ENCODE measurements around the gene KHDC1L.

KHDC1L gene

DNA sequence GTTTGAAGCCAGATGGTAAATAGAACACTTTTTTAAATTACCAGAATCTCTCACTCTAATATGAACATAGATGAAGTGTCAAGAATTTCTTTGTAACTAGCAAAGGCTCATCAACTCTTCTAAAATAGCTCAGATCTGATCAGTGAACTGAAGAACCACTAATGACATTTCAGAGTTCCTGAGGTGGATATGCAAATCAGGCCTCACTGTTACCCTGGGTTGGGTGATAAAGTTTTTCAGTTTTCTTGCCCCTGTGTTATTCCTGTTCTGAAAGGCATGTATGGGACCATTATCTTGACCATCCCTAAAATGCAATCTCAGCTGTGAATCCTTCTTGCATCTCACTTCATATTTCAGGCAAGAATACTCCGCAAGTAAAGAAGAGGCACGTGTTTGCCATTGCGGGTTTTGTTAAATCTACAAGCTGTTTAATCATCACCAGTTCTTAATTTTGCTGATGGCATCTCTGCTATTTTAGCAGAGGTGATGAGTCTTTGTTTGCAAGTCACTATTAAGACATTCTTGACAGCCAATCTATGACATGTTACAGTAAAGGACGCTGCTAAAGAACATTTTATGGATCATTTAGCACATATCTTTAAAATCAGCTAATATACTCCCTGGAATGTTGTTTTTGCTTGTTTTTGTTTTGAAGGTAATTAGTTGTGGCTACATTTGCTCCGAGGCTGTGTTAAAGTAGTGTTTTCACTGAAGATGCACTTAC, 47.9 kb downstream of the KHDC1L start:
- TF ChIP-seq, protein P1, sequence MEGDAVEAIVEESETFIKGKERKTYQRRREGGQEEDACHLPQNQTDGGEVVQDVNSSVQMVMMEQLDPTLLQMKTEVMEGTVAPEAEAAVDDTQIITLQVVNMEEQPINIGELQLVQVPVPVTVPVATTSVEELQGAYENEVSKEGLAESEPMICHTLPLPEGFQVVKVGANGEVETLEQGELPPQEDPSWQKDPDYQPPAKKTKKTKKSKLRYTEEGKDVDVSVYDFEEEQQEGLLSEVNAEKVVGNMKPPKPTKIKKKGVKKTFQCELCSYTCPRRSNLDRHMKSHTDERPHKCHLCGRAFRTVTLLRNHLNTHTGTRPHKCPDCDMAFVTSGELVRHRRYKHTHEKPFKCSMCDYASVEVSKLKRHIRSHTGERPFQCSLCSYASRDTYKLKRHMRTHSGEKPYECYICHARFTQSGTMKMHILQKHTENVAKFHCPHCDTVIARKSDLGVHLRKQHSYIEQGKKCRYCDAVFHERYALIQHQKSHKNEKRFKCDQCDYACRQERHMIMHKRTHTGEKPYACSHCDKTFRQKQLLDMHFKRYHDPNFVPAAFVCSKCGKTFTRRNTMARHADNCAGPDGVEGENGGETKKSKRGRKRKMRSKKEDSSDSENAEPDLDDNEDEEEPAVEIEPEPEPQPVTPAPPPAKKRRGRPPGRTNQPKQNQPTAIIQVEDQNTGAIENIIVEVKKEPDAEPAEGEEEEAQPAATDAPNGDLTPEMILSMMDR (IDR thresholded peaks at IDR 0.05; ENCODE audit: extremely low read depth, missing control alignments) = no peak
- DNase-seq (ENCODE audit: low spot score) = no peak

DNA sequence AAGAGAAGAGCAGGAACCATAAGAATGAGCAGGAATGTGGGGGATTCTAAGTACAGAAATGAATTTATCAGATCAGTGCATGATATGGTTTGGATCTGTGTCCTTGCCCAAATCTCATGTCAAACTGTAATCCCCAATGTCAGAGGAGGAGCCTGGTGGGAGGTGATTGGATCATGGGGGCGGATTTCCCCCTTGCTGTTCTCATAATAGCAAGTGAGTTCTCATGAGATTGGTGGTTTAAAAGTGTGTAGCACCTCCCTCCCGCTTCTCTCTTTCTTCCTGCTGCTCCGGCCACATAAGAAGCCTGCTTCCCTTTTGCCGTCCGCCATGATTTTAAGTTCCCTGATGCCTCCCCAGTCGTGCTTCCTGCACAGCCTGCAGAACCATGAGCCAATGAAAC, 49.2 kb downstream of the KHDC1L start:
- TF ChIP-seq, protein P1 (IDR thresholded peaks at IDR 0.05; ENCODE audit: extremely low read depth, missing control alignments) = no peak
- no peak for DNase-seq (ENCODE audit: low spot score)

DNA sequence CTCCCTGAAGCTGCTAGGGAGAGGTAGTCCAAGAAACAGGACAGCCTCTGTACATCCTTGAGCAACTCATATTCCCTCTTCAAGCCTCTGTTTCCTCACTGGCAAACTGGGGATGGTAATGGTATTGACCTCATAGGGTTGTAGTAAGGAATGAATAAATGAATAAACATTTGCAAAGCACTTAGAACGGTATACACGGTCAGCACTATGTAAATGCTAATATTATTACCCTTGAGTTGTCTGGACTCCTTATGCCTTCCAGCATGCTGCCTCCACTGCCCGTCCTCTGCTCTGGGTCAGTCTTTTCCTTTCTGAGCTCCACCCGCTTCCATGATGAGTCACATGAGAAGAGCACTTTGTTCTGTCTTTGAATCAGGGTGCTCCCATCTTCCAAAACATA, 50.6 kb downstream of the KHDC1L start:
- TF ChIP-seq, protein P1 (IDR thresholded peaks at IDR 0.05; ENCODE audit: extremely low read depth, missing control alignments) = no peak
- DNase-seq (ENCODE audit: low spot score) = no peak

Measured in GM20000 (cell line).